Measurements from ENCODE around the gene ADAT2. TPM values are rescaled to one million over a fixed set of nuclear protein-coding genes. Genes with fewer than 3 reads are reported as not detected.

The ADAT2 gene
- polyA plus RNA-seq, 3 donors: 0.08 to 9.7 (median 0.51) TPM

DNA sequence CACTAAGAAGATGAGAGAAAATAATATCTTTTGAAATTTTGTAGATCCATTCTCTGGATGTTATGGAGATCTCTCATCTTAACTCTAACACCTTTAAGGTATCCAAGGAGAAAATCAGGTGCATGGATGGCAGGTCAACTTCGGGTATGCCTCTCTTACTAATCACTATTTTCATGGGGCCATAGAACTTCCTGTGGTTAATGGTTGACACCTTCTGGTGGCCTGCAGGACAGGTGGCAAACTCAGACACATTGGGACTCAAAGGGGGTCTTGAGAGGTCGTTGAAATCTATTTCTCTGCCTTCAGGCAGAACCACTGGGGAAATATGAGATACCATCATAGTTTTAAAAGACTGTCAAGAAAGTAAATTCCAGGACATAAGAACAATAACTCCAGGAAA lies 76.5 kb downstream of the ADAT2 start:
- TF ChIP-seq, protein P1, sequence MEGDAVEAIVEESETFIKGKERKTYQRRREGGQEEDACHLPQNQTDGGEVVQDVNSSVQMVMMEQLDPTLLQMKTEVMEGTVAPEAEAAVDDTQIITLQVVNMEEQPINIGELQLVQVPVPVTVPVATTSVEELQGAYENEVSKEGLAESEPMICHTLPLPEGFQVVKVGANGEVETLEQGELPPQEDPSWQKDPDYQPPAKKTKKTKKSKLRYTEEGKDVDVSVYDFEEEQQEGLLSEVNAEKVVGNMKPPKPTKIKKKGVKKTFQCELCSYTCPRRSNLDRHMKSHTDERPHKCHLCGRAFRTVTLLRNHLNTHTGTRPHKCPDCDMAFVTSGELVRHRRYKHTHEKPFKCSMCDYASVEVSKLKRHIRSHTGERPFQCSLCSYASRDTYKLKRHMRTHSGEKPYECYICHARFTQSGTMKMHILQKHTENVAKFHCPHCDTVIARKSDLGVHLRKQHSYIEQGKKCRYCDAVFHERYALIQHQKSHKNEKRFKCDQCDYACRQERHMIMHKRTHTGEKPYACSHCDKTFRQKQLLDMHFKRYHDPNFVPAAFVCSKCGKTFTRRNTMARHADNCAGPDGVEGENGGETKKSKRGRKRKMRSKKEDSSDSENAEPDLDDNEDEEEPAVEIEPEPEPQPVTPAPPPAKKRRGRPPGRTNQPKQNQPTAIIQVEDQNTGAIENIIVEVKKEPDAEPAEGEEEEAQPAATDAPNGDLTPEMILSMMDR (IDR thresholded peaks at IDR 0.05): no peak
- H3K36me3 ChIP-seq (replicated peaks in 1 of 2; ENCODE audit: control insufficient read depth in 1 of 2, insufficient read depth in 2 of 2, low read length in 2 of 2): no peaks in the 10 kb centered on the region
- intact Hi-C loops (cut with micrococcal nuclease): no loop called here
- no peaks in the 10 kb centered on the region for H3K36me3 Mint-ChIP-seq
- no peak overlapping the region for H3K27ac Mint-ChIP-seq
- H4K20me1 ChIP-seq (ENCODE audit: insufficient read depth, low read length): no peaks in the 10 kb centered on the region
- WGBS (ENCODE audit: insufficient coverage): no CpG with 5 or more reads among the region's 2 CpGs
- H3K4me3 Mint-ChIP-seq: no peak overlapping the region
- no peaks in the 10 kb centered on the region for H3K27me3 ChIP-seq (ENCODE audit: control insufficient read depth in 2 of 2, insufficient read depth in 2 of 2, low read length in 2 of 2)
- H3K27me3 Mint-ChIP-seq (ENCODE audit: low read depth in 3 of 3): peaks cover 0 to 2% (median 1%) of the 10 kb centered on the region in 3 donors
- H3K9ac ChIP-seq (ENCODE audit: insufficient read depth, low read length, poor library complexity, severe bottlenecking): no peak overlapping the region
- H3K9me3 Mint-ChIP-seq: peaks cover 0 to 7% (median 4%) of the 10 kb centered on the region in 7 donors
- no peak overlapping the region for H3K4me2 ChIP-seq (replicated peaks; ENCODE audit: extremely low read depth, low read length, poor library complexity, severe bottlenecking)
- H3K27ac ChIP-seq (ENCODE audit: low read depth in 1 of 2, low read length in 2 of 2): no peak overlapping the region
- H3K9me3 ChIP-seq (replicated peaks in 1 of 2; ENCODE audit: control insufficient read depth in 1 of 2, insufficient read depth in 1 of 2, low read length in 2 of 2): no peaks in the 10 kb centered on the region
- H3K4me1 Mint-ChIP-seq: peaks cover 3% of the 10 kb centered on the region
- DNase-seq: no peak
- no peaks in the 10 kb centered on the region for H3K79me2 ChIP-seq (ENCODE audit: insufficient read depth, low read length)
- no peak overlapping the region for H3K4me3 ChIP-seq (replicated peaks in 1 of 3; ENCODE audit: low read depth in 2 of 3, low read length in 3 of 3)
- H2AFZ ChIP-seq (ENCODE audit: insufficient read depth, low read depth, low read length, poor library complexity, severe bottlenecking): no peak overlapping the region
- H3K4me1 ChIP-seq (ENCODE audit: control insufficient read depth in 1 of 2, insufficient read depth in 2 of 2, low read length in 2 of 2): no peaks in the 10 kb centered on the region

Small RNAs within 50 kb of the gene (small RNA-seq; reads per million reads assigned to genes)
- 1.2 reads per million for gene RNA5SP221 (ENCODE audit: insufficient read length, low read depth)

Other genes starting within 250 kb of the ADAT2 start
- 1 to 10 TPM; 3.2 to 6.9 (median 5.2) TPM for gene PEX3, start 110 bp upstream of the ADAT2 start, polyA plus RNA-seq
- 10 to 100 TPM; 35.7 to 93.5 (median 83.7) TPM for gene FUCA2, start 61.0 kb upstream of the ADAT2 start, polyA plus RNA-seq
- 10 to 100 TPM in 2 of 3 donors, 1 to 10 TPM in 1; 9.6 to 11.6 (median 11.2) TPM for gene PHACTR2, start 227.3 kb upstream of the ADAT2 start, polyA plus RNA-seq